Measurements from ENCODE around the gene SLC25A24.

DNA sequence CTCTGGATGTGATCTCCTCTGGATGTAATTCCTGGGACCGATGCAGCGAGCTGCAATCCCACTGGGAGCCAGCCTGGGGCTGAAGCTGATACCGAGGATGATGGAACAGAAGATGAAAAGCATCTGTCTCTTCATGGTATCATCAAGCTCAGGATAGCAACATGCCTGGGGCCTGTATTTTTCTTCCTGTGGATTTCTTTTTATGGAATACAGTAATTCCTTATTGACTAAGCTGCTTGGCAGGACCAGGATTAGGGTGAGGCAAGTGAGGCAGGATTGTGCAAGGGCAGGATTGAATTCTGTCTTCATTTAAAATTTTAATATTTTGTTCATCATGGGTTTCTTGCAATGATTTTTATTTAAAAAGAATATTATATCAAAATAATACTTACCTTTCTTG lies 86.6 kb downstream of the SLC25A24 start:
- TF ChIP-seq CTCF (IDR thresholded peaks at IDR 0.05) (no peak), POLR2A (IDR thresholded peaks at IDR 0.05) (no peak)
